IMR-90 (cell line): ENCODE results near the gene ZCCHC14. TPM values are rescaled to one million over a fixed set of nuclear protein-coding genes. Genes with fewer than 3 reads are reported as not detected.

Experiments
- ATAC-seq: fragments of 200-7000 bp; cut with Tn5 transposase; 2 replicates; pipeline ENCODE4 v1.9.1; 2020; ENCODE audit warnings: low read depth, mild to moderate bottlenecking, moderate library complexity
- BruUV-seq: library from RNA; stranded (reverse); fragments of 400-500 nt; replicated peaks from 2 replicates; lab custom pipeline; 2021; lab: Mats Ljungman, UMichigan
- CTCF ChIA-PET: fragments of 300-600 bp; formaldehyde crosslinking; extraction: SDS; loops from one replicate; lab custom pipeline; 2021; ENCODE audit warnings: antibody characterized with exemption; lab: Yijun Ruan, JAX
- POLR2A ChIA-PET: fragments of 300-600 bp; sonication (Branson Sonifier 250); formaldehyde crosslinking; loops from one replicate; lab custom pipeline; 2022; ENCODE audit warnings: antibody characterized with exemption; ENCODE audit not compliant: unreplicated experiment; lab: Charles Lee
- DNase-seq: peaks from one replicate; pipeline ENCODE4 v3.0.0; 2013
- H2AFZ ChIP-seq: replicated peaks from 2 replicates; pipeline ENCODE3; 2013; ENCODE audit warnings: low read length, mild to moderate bottlenecking; ENCODE audit not compliant: poor library complexity
- H2AK5ac ChIP-seq: 2 replicates; pipeline ENCODE4 v1.6.1; 2013; ENCODE audit warnings: low read depth, low read length, inconsistent platforms
- H2AK9ac ChIP-seq: replicated peaks from 2 replicates; pipeline ENCODE3; 2013; ENCODE audit warnings: mild to moderate bottlenecking, low read depth, low read length, moderate library complexity; ENCODE audit not compliant: poor library complexity
- H2BK120ac ChIP-seq: 2 replicates; pipeline ENCODE4 v1.6.1; 2013; ENCODE audit warnings: low read depth, low read length, inconsistent platforms
- H2BK15ac ChIP-seq: 3 replicates; pipeline ENCODE4 v1.6.1; 2013; ENCODE audit warnings: low read depth, low read length, inconsistent platforms
- H2BK20ac ChIP-seq: 2 replicates; pipeline ENCODE4 v1.6.1; 2013; ENCODE audit warnings: low read depth, mild to moderate bottlenecking, inconsistent platforms, low read length, moderate library complexity
- H2BK5ac ChIP-seq: 2 replicates; pipeline ENCODE4 v1.6.1; 2013; ENCODE audit warnings: mild to moderate bottlenecking, low read depth, low read length, inconsistent platforms; ENCODE audit not compliant: poor library complexity, severe bottlenecking
- H3K14ac ChIP-seq: replicated peaks from 2 replicates; pipeline ENCODE4 v1.6.1; 2013; ENCODE audit warnings: low read depth, low read length, inconsistent platforms
- H3K18ac ChIP-seq: 2 replicates; pipeline ENCODE4 v1.6.1; 2013; ENCODE audit warnings: low read depth, low read length, control low read depth
- H3K23ac ChIP-seq: 2 replicates; pipeline ENCODE4 v1.6.1; 2013; ENCODE audit warnings: low read depth, low read length, inconsistent platforms
- H3K27ac ChIP-seq: 2 replicates; pipeline ENCODE4 v1.5.1; 2013; ENCODE audit warnings: mild to moderate bottlenecking, control low read depth, low read length; ENCODE audit not compliant: insufficient read depth
- H3K27me3 ChIP-seq: 2 replicates; pipeline ENCODE4 v1.6.1; 2013; ENCODE audit warnings: low read length; ENCODE audit not compliant: control insufficient read depth, insufficient read depth
- H3K36me3 ChIP-seq: 2 replicates; pipeline ENCODE4 v1.6.1; 2013; ENCODE audit warnings: low read length, mixed read lengths; ENCODE audit not compliant: control insufficient read depth, insufficient read depth
- H3K4ac ChIP-seq: 2 replicates; pipeline ENCODE4 v1.6.1; 2013; ENCODE audit warnings: low read depth, low read length, inconsistent platforms
- H3K4me1 ChIP-seq: 2 replicates; pipeline ENCODE4 v1.6.1; 2013; ENCODE audit warnings: low read length, mixed read lengths; ENCODE audit not compliant: control insufficient read depth, insufficient read depth
- H3K4me2 ChIP-seq: 2 replicates; pipeline ENCODE4 v1.6.1; 2013; ENCODE audit warnings: low read depth, mild to moderate bottlenecking, control low read depth, low read length, moderate library complexity
- H3K4me3 ChIP-seq: 2 replicates; pipeline ENCODE4 v1.5.1; 2013; ENCODE audit warnings: low read depth, mild to moderate bottlenecking, control low read depth, low read length, moderate library complexity; ENCODE audit not compliant: insufficient read depth
- H3K56ac ChIP-seq: 2 replicates; pipeline ENCODE4 v1.6.1; 2013; ENCODE audit warnings: low read length, inconsistent platforms; ENCODE audit not compliant: insufficient read depth; ENCODE audit errors: extremely low read depth
- H3K79me1 ChIP-seq, 2 experiments: 2 replicates each; pipeline ENCODE4 v1.6.1; 2013; ENCODE audit warnings: low read length in 2 of 2, inconsistent platforms in 1 of 2, low read depth in 1 of 2
- H3K9ac ChIP-seq: 2 replicates; pipeline ENCODE4 v1.6.1; 2013; ENCODE audit warnings: low read depth, low read length, control low read depth
- H3K9me1 ChIP-seq: 2 replicates; pipeline ENCODE4 v1.6.1; 2013; ENCODE audit warnings: low read length, inconsistent platforms; ENCODE audit not compliant: insufficient read depth
- H3K9me3 ChIP-seq: 2 replicates; pipeline ENCODE4 v1.6.1; 2013; ENCODE audit warnings: low read length; ENCODE audit not compliant: control insufficient read depth, insufficient read depth
- H4K20me1 ChIP-seq: 2 replicates; pipeline ENCODE4 v1.6.1; 2013; ENCODE audit warnings: low read length, inconsistent platforms; ENCODE audit not compliant: insufficient read depth
- H4K5ac ChIP-seq: 2 replicates; pipeline ENCODE4 v1.6.1; 2013; ENCODE audit warnings: mild to moderate bottlenecking, low read depth, low read length, control low read depth
- H4K8ac ChIP-seq, 2 experiments: 2 replicates each; pipeline ENCODE4 v1.6.1; 2013; ENCODE audit warnings: low read depth in 2 of 2, low read length in 2 of 2, control low read depth in 1 of 2, inconsistent platforms in 1 of 2
- H4K91ac ChIP-seq: 2 replicates; pipeline ENCODE4 v1.6.1; 2013; ENCODE audit warnings: low read depth, low read length, inconsistent platforms; ENCODE audit not compliant: insufficient read depth
- BHLHE40 ChIP-seq: fragments of 150-350 bp; IDR thresholded peaks from 2 replicates; pipeline ENCODE4 v1.6.1; 2016; ENCODE audit warnings: mild to moderate bottlenecking, low read depth, low read length
- CEBPB ChIP-seq: IDR thresholded peaks from 2 replicates; pipeline ENCODE4 v1.6.1; 2012; ENCODE audit warnings: low read depth, low read length, improper control_type of control experiment
- CHD1 ChIP-seq: IDR thresholded peaks from 2 replicates; pipeline ENCODE4 v1.6.1; 2012; ENCODE audit warnings: low read depth, low read length, improper control_type of control experiment
- FOS ChIP-seq: fragments of 150-350 bp; IDR thresholded peaks from 2 replicates; pipeline ENCODE4 v1.6.1; 2016; ENCODE audit warnings: low read depth, low read length
- MAFK ChIP-seq: IDR thresholded peaks from 2 replicates; pipeline ENCODE4 v1.6.1; 2012; ENCODE audit warnings: low read depth, low read length, improper control_type of control experiment
- MAZ ChIP-seq: IDR thresholded peaks from 2 replicates; pipeline ENCODE4 v1.6.1; 2012; ENCODE audit warnings: low read depth, mild to moderate bottlenecking, low read length, improper control_type of control experiment, moderate library complexity, borderline replicate concordance
- MXI1 ChIP-seq: IDR thresholded peaks from 2 replicates; pipeline ENCODE4 v1.6.1; 2012; ENCODE audit warnings: low read depth, mild to moderate bottlenecking, low read length, moderate library complexity, borderline replicate concordance
- NFE2L2 ChIP-seq: fragments of 150-350 bp; IDR thresholded peaks from 2 replicates; pipeline ENCODE4 v1.6.1; 2016; ENCODE audit warnings: low read depth, mild to moderate bottlenecking, low read length
- POLR2A ChIP-seq: IDR thresholded peaks from 2 replicates; pipeline ENCODE4 v1.6.1; 2012; ENCODE audit warnings: mild to moderate bottlenecking, low read depth, low read length
- RAD21 ChIP-seq: IDR thresholded peaks from 2 replicates; pipeline ENCODE4 v1.6.1; 2012; ENCODE audit warnings: low read length, improper control_type of control experiment
- RCOR1 ChIP-seq: IDR thresholded peaks from 2 replicates; pipeline ENCODE4 v1.6.1; 2012; ENCODE audit warnings: mild to moderate bottlenecking, low read length, improper control_type of control experiment; ENCODE audit not compliant: insufficient replicate concordance
- RFX5 ChIP-seq: IDR thresholded peaks from 2 replicates; pipeline ENCODE4 v1.8.0; 2012; ENCODE audit warnings: low read depth, mild to moderate bottlenecking, low read length, moderate library complexity
- SMC3 ChIP-seq: fragments of 150-350 bp; IDR thresholded peaks from 2 replicates; pipeline ENCODE4 v1.6.1; 2016; ENCODE audit warnings: low read depth, mild to moderate bottlenecking, antibody characterized with exemption, low read length, moderate library complexity
- WGBS, 2 experiments: methylation state at CpG; one replicate each; pipeline versions ENCODE4 v1.1.5 to v1.1.7; 2013; ENCODE audit warnings: missing lambda C conversion rate in 2 of 2; ENCODE audit not compliant: insufficient read length in 1 of 2; ENCODE audit errors: extremely low coverage in 2 of 2; 5-methylcytosine and 5-hydroxymethylcytosine counted together
- dilution Hi-C: fragments of 300-500 bp; cut with HindIII; formaldehyde crosslinking; loops from one replicate; pipeline ENCODE4 v1.14.3; 2018; ENCODE audit warnings: low sequenced_read_pairs; ENCODE audit not compliant: unreplicated experiment
- in situ Hi-C: fragments of 300-500 bp; cut with MboI; formaldehyde crosslinking; loops from 3 replicates; pipeline ENCODE4 v1.14.3; 2019; ENCODE audit warnings: low sequenced_read_pairs, inconsistent platforms, mixed read lengths
- intact Hi-C: fragments of 100-400 bp; cut with micrococcal nuclease; formaldehyde crosslinking; loops from 2 replicates; pipeline ENCODE4 v1.10.0; 2022
- polyA plus RNA-seq, 3 experiments: library from polyadenylated mRNA; depleted of rRNA; stranded (reverse); fragments of >200 nt; gene quantifications; 2 replicates each; pipeline ENCODE4 v1.2.3, GENCODE V29; 2012; ENCODE audit warnings: low replicate concordance in 1 of 3
- total RNA-seq: library from RNA; depleted of rRNA; stranded (reverse); fragments of >200 nt; gene quantifications from 2 replicates; pipeline ENCODE4 v1.2.3, GENCODE V29; 2012
- TF ChIP-seq, protein P1 (sequence below): fragments of 150-350 bp; IDR thresholded peaks from 2 replicates; pipeline ENCODE4 v1.6.1; 2017; ENCODE audit warnings: mild to moderate bottlenecking, antibody characterized with exemption, low read length, low read depth
- TF ChIP-seq, protein P2 (sequence below): fragments of 150-350 bp; IDR thresholded peaks from 2 replicates; pipeline ENCODE4 v1.6.1; 2016; ENCODE audit warnings: low read depth, mild to moderate bottlenecking, low read length, moderate library complexity, borderline replicate concordance

The ZCCHC14 gene
- total and polyA plus RNA-seq, 2 of the 4 experiments (the other 2 are of a cell fraction): 2.5 to 5.3 TPM

DNA sequence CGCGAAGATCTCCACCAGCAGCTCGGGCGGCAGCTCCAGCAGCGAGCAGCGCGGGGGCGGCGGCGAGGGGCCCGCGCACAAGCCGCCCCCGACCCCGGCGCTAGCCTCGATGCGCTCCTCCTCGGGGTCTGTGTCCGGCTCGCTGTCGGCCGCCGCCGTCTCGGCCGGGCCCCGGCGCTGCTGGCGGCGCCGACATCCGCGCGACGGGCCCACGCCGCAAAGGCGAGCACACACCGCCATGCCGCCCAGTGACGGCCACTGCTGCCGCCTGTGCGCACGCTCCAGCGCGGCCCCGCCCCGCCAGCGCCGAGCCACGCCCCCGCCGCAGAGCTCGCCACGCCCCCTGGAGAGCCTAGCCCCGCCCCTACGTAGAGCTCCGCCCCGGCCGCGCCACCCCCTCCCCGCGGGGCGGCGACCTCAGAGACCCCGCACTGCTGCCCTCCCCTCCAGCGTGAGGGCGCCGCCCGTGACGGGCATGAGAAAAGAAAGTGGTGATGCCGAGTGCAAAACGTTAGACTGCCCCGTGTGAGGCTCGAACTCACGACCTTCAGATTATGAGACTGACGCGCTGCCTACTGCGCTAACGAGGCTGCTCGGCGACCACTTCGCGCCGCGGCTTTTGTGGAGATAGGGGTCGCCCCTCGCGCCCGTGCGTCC, 109.2 kb downstream of the ZCCHC14 start, which contains the start of gene FBXO31:
FBXO31 (minus strand) TSS at position 272 of the 657 bp plus-strand sequence; CDS start at position 240, 32 bp downstream.
- Histone ChIP-seq H2BK120ac (peak within 1 kb of the TSS; percentile 17; the same call in 1 of the 2 replicates), H4K5ac (peak within 1 kb of the TSS; percentile 43; the same call in 1 of the 2 replicates), H2BK15ac (no peak within 1 kb of the TSS), H2BK5ac (peak within 1 kb of the TSS; percentile 35), H2BK20ac (no peak within 1 kb of the TSS), H3K9me3 (no peaks in the 10 kb centered on the region), H4K91ac (peak within 1 kb of the TSS; percentile 37), H3K14ac (peak within 1 kb of the TSS; percentile 71), H3K56ac (peak within 1 kb of the TSS; percentile 68), H3K23ac (peak within 1 kb of the TSS; percentile 53; the same call in 1 of the 2 replicates), H3K4me1 (peaks cover 16% of the 10 kb centered on the region), H3K36me3 (no peaks in the 10 kb centered on the region), H2AK5ac (peak within 1 kb of the TSS; percentile 64), H4K8ac (peak within 1 kb of the TSS; percentile 52 to 81), H3K4ac (peak within 1 kb of the TSS; percentile 50), H2AFZ (peak within 1 kb of the TSS; percentile 96), H3K9ac (peak within 1 kb of the TSS; percentile 62), H3K18ac (no peak within 1 kb of the TSS; the same call in 1 of the 2 replicates), H3K4me2 (peak within 1 kb of the TSS; percentile 84), H3K9me1 (peaks cover 6% of the 10 kb centered on the region), H3K4me3 (peak within 1 kb of the TSS; percentile 52), H2AK9ac (peak within 1 kb of the TSS; percentile 98), H3K27ac (peak within 1 kb of the TSS; percentile 72), H4K20me1 (peaks cover 27% of the 10 kb centered on the region; the same call in 1 of the 2 replicates), H3K27me3 (no peaks in the 10 kb centered on the region), H3K79me1 (peaks cover 4 to 41% of the 10 kb centered on the region in 2 experiments; a peak in 2 of 4 replicates)
- ATAC-seq (peak; percentile 87), DNase-seq (peak; percentile 94)
- intact Hi-C loops (loop anchor here (5.0 kb wide), 1 partner anchor 821 kb away; no protein-coding TSS in a partner anchor), in situ Hi-C loops (no loop called here), dilution Hi-C loops (no loop called here)
- ChIA-PET POLR2A (interaction anchor here (0.6 to 1.3 kb wide), 2 partner anchors 65 to 146 kb away, joined by 3 read pairs; no protein-coding TSS in a partner anchor), CTCF (no interaction called here)
- 0% methylated on average over 18 of the region's 92 CpGs; no CpG with 5 or more reads in 1 of the 2 experiments for WGBS, 2 experiments
- BruUV-seq: no TSS peak
- TF ChIP-seq CEBPB: no peak
- no peak for TF ChIP-seq RFX5
- TF ChIP-seq POLR2A: peak; percentile 69
- peak; percentile 43 for TF ChIP-seq RCOR1
- peak; percentile 94 for TF ChIP-seq FOS
- peak; percentile 87 for TF ChIP-seq BHLHE40
- no peak; the same call in 1 of the 2 replicates for TF ChIP-seq CHD1
- no peak for TF ChIP-seq MAFK
- no peak for TF ChIP-seq RAD21
- TF ChIP-seq, protein P1, sequence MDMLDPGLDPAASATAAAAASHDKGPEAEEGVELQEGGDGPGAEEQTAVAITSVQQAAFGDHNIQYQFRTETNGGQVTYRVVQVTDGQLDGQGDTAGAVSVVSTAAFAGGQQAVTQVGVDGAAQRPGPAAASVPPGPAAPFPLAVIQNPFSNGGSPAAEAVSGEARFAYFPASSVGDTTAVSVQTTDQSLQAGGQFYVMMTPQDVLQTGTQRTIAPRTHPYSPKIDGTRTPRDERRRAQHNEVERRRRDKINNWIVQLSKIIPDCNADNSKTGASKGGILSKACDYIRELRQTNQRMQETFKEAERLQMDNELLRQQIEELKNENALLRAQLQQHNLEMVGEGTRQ: peak; percentile 10; the same call in 1 of the 2 replicates
- no peak for TF ChIP-seq SMC3
- no peak for TF ChIP-seq NFE2L2
- TF ChIP-seq, protein P2, sequence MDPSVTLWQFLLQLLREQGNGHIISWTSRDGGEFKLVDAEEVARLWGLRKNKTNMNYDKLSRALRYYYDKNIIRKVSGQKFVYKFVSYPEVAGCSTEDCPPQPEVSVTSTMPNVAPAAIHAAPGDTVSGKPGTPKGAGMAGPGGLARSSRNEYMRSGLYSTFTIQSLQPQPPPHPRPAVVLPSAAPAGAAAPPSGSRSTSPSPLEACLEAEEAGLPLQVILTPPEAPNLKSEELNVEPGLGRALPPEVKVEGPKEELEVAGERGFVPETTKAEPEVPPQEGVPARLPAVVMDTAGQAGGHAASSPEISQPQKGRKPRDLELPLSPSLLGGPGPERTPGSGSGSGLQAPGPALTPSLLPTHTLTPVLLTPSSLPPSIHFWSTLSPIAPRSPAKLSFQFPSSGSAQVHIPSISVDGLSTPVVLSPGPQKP: peak; percentile 47; the same call in 1 of the 2 replicates
- TF ChIP-seq MAZ: peak; percentile 91; the same call in 1 of the 2 replicates
- peak; percentile 95 for TF ChIP-seq MXI1
